GM12878 (cell line): ENCODE data around the gene TOM1L2.
"Not testable (repeated sequence)": the region's sequence is repeated elsewhere in the genome, so short reads cannot be mapped to it uniquely, and the experiment has no call there.

Experiments
- CHD2 ChIP-seq: IDR thresholded peaks from 2 replicates; pipeline ENCODE4 v1.6.1; 2011; ENCODE audit warnings: low read depth, low read length, improper control_type of control experiment, borderline replicate concordance
- MEF2A ChIP-seq: IDR thresholded peaks from 2 replicates; pipeline ENCODE4 v1.6.1; 2011; ENCODE audit warnings: low read depth, mild to moderate bottlenecking, low read length, moderate library complexity; ENCODE audit not compliant: insufficient read depth
- SP1 ChIP-seq: IDR thresholded peaks from one replicate; pipeline ENCODE4 v1.6.1; 2011; ENCODE audit warnings: low read depth, low read length
- TARDBP ChIP-seq: IDR thresholded peaks from 2 replicates; pipeline ENCODE4 v1.6.1; 2016; ENCODE audit warnings: borderline replicate concordance
- TCF3 ChIP-seq: IDR thresholded peaks from 2 replicates; pipeline ENCODE4 v1.6.1; 2012; ENCODE audit warnings: low read depth, mild to moderate bottlenecking, low read length, borderline replicate concordance; ENCODE audit not compliant: insufficient read depth
- ZNF217 ChIP-seq: fragments of 450-650 bp; IDR thresholded peaks from 2 replicates; pipeline ENCODE4 v1.6.1; 2017; ENCODE audit warnings: antibody characterized with exemption, mild to moderate bottlenecking
- TF ChIP-seq, protein P1 (sequence below): fragments of 150-350 bp; IDR thresholded peaks from 2 replicates; pipeline ENCODE4 v1.6.1; 2014; ENCODE audit warnings: mild to moderate bottlenecking, low read depth, low read length
- TF ChIP-seq, protein P2 (sequence below), 3 experiments: IDR thresholded peaks in 2 of 3; conservative IDR thresholded peaks in 1 of 3; 2 replicates each; pipeline ENCODE4 v1.5.1; 2011; ENCODE audit warnings: low read depth in 3 of 3, low read length in 3 of 3, mild to moderate bottlenecking in 3 of 3, control low read depth in 2 of 3, moderate library complexity in 2 of 3, inconsistent platforms in 1 of 3, mixed read lengths in 1 of 3; ENCODE audit not compliant: control insufficient read depth in 2 of 3, insufficient read depth in 1 of 3; ENCODE audit errors: extremely low read depth in 1 of 3
- TF ChIP-seq, protein P3 (sequence below): IDR thresholded peaks from 2 replicates; pipeline ENCODE4 v1.6.1; 2011; ENCODE audit warnings: mild to moderate bottlenecking, low read depth, low read length, moderate library complexity; ENCODE audit not compliant: insufficient replicate concordance
- TF ChIP-seq, protein P4 (sequence below): fragments of 450-650 bp; formaldehyde crosslinking; IDR thresholded peaks from 2 replicates; pipeline ENCODE4 v1.4.0; 2022; ENCODE audit warnings: mild to moderate bottlenecking, moderate library complexity

DNA sequence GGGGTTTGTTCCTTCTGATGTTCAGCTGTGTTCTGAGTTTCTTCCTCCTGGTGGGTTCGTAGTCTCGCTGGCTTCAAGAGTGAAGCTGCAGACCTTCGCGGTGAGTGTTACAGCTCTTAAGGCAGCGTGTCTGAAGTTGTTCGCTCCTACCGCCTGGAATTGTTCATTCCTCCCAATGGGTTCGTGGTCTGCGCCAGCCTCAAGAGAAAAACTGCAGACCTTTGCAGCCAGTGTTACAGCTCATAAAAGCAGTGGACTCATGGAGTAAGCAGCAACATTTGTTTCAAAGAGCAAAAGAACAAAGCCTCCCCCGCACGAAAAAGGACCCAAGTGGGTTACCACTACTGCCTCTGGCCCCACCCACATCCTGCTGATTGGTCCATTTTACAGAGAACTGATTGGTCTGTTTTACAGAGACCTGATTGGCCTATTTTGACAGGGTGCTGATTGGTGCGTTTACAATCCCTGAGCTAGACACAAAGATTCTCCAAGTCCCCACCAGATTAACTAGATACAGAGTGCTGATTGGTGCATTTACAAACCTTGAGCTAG lies 16.3 kb downstream of the TOM1L2 start:
- not testable (repeated sequence) for TF ChIP-seq SP1, TARDBP, ZNF217, TCF3, MEF2A, CHD2
- TF ChIP-seq, protein P1, sequence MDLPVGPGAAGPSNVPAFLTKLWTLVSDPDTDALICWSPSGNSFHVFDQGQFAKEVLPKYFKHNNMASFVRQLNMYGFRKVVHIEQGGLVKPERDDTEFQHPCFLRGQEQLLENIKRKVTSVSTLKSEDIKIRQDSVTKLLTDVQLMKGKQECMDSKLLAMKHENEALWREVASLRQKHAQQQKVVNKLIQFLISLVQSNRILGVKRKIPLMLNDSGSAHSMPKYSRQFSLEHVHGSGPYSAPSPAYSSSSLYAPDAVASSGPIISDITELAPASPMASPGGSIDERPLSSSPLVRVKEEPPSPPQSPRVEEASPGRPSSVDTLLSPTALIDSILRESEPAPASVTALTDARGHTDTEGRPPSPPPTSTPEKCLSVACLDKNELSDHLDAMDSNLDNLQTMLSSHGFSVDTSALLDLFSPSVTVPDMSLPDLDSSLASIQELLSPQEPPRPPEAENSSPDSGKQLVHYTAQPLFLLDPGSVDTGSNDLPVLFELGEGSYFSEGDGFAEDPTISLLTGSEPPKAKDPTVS, result not testable (repeated sequence)
- TF ChIP-seq, protein P2, sequence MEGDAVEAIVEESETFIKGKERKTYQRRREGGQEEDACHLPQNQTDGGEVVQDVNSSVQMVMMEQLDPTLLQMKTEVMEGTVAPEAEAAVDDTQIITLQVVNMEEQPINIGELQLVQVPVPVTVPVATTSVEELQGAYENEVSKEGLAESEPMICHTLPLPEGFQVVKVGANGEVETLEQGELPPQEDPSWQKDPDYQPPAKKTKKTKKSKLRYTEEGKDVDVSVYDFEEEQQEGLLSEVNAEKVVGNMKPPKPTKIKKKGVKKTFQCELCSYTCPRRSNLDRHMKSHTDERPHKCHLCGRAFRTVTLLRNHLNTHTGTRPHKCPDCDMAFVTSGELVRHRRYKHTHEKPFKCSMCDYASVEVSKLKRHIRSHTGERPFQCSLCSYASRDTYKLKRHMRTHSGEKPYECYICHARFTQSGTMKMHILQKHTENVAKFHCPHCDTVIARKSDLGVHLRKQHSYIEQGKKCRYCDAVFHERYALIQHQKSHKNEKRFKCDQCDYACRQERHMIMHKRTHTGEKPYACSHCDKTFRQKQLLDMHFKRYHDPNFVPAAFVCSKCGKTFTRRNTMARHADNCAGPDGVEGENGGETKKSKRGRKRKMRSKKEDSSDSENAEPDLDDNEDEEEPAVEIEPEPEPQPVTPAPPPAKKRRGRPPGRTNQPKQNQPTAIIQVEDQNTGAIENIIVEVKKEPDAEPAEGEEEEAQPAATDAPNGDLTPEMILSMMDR (IDR thresholded peaks at IDR 0.05 in 2 of 3, conservative IDR thresholded peaks at IDR 0.05 in 1 of 3; ENCODE audit: control insufficient read depth in 2 of 3, extremely low read depth in 1 of 3, insufficient read depth in 1 of 3, low read depth in 3 of 3, low read length in 3 of 3), result not testable (repeated sequence)
- TF ChIP-seq, protein P3, sequence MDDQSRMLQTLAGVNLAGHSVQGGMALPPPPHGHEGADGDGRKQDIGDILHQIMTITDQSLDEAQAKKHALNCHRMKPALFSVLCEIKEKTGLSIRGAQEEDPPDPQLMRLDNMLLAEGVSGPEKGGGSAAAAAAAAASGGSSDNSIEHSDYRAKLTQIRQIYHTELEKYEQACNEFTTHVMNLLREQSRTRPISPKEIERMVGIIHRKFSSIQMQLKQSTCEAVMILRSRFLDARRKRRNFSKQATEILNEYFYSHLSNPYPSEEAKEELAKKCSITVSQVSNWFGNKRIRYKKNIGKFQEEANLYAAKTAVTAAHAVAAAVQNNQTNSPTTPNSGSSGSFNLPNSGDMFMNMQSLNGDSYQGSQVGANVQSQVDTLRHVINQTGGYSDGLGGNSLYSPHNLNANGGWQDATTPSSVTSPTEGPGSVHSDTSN, result not testable (repeated sequence)
- TF ChIP-seq, protein P4, sequence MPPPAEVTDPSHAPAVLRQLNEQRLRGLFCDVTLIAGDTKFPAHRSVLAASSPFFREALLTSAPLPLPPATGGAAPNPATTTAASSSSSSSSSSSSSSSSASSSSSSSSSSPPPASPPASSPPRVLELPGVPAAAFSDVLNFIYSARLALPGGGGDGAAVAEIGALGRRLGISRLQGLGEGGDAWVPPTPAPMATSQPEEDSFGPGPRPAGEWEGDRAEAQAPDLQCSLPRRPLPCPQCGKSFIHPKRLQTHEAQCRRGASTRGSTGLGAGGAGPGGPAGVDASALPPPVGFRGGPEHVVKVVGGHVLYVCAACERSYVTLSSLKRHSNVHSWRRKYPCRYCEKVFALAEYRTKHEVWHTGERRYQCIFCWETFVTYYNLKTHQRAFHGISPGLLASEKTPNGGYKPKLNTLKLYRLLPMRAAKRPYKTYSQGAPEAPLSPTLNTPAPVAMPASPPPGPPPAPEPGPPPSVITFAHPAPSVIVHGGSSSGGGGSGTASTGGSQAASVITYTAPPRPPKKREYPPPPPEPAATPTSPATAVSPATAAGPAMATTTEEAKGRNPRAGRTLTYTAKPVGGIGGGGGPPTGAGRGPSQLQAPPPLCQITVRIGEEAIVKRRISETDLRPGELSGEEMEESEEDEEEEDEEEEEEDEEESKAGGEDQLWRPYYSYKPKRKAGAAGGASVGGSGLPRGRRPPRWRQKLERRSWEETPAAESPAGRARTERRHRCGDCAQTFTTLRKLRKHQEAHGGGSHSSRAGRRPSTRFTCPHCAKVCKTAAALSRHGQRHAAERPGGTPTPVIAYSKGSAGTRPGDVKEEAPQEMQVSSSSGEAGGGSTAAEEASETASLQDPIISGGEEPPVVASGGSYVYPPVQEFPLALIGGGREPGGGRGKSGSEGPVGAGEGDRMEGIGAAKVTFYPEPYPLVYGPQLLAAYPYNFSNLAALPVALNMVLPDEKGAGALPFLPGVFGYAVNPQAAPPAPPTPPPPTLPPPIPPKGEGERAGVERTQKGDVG, result not testable (repeated sequence)
